ENCODE results near the gene SH3GL2.

SH3GL2 gene

DNA sequence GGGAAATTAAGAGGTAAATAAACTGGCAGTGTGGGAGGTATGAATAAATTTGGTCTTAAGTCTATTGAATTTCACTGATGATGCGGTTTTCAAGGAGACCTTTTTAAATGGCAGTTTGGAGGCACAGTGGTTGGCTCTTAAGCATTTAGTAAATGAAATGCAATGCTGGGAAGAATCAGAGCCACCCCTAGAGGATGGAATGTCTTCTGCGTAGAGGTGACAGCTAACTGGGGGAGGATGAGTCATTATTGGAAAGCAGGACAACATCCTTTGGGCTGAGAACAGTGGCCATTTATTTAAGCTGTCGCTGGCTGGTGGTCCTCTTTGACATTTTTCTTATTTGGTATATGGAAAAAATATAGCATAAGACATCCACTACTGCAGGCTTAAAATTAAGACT lies 163.2 kb downstream of the SH3GL2 start:
- Histone ChIP-seq H2AFZ (ENCODE audit: low read length) (no peak overlapping the region), H3K9ac (ENCODE audit: low read depth, low read length, poor library complexity, severe bottlenecking) (no peak overlapping the region), H3K79me2 (ENCODE audit: insufficient read depth, low read length) (no peaks in the 10 kb centered on the region), H4K20me1 (ENCODE audit: insufficient read depth, low read length, poor library complexity, severe bottlenecking) (no peaks in the 10 kb centered on the region), H3K9me2 (replicated peaks; ENCODE audit: low read depth, low read length) (no peaks in the 10 kb centered on the region), H3K36me3 (ENCODE audit: insufficient read depth, low read length) (no peaks in the 10 kb centered on the region), H3K4me1 (ENCODE audit: insufficient read depth, low read length, poor library complexity, severe bottlenecking) (no peaks in the 10 kb centered on the region), H3K9me3 (ENCODE audit: insufficient read depth, low read depth, low read length) (no peaks in the 10 kb centered on the region), H3K4me2 (ENCODE audit: low read depth, low read length, poor library complexity, severe bottlenecking) (no peak overlapping the region), H3K4me3 (ENCODE audit: low read length, poor library complexity, severe bottlenecking) (no peak overlapping the region), H3K27me3 (ENCODE audit: insufficient read depth, low read length, poor library complexity, severe bottlenecking) (no peaks in the 10 kb centered on the region), H3F3A (ENCODE audit: low read depth) (no peaks in the 10 kb centered on the region)
- TF ChIP-seq, protein P1, sequence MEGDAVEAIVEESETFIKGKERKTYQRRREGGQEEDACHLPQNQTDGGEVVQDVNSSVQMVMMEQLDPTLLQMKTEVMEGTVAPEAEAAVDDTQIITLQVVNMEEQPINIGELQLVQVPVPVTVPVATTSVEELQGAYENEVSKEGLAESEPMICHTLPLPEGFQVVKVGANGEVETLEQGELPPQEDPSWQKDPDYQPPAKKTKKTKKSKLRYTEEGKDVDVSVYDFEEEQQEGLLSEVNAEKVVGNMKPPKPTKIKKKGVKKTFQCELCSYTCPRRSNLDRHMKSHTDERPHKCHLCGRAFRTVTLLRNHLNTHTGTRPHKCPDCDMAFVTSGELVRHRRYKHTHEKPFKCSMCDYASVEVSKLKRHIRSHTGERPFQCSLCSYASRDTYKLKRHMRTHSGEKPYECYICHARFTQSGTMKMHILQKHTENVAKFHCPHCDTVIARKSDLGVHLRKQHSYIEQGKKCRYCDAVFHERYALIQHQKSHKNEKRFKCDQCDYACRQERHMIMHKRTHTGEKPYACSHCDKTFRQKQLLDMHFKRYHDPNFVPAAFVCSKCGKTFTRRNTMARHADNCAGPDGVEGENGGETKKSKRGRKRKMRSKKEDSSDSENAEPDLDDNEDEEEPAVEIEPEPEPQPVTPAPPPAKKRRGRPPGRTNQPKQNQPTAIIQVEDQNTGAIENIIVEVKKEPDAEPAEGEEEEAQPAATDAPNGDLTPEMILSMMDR (conservative IDR thresholded peaks at IDR 0.05; ENCODE audit: low read length) = no peak
- TF ChIP-seq EZH2phosphoT487 (IDR thresholded peaks at IDR 0.05; ENCODE audit: borderline replicate concordance) = no peak

DNA sequence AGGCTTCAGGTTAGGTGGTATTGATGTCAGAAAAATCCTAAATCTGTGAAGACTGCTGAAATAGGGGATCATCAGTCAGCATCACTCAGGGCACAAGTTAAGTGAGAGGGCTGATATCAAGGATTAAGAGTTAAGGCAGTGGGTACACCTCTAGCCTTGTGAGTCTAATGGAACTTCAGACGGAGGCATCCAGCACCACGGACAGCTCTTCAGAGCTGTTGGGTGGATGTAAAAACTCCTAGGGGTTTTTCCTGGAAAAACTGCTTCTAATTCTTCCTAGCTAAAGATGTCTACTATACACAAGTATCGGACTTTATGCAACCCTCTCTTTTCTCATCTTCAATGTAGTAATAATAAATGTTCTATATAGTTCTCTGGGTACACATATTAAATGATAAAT lies 165.9 kb downstream of the SH3GL2 start:
- H3K79me2 ChIP-seq (ENCODE audit: insufficient read depth, low read length) = no peaks in the 10 kb centered on the region
- no peaks in the 10 kb centered on the region for H3K4me1 ChIP-seq (ENCODE audit: insufficient read depth, low read length, poor library complexity, severe bottlenecking)
- H3K9me3 ChIP-seq (ENCODE audit: insufficient read depth, low read depth, low read length) = no peaks in the 10 kb centered on the region
- no peaks in the 10 kb centered on the region for H4K20me1 ChIP-seq (ENCODE audit: insufficient read depth, low read length, poor library complexity, severe bottlenecking)
- TF ChIP-seq, protein P1 (conservative IDR thresholded peaks at IDR 0.05; ENCODE audit: low read length) = no peak
- TF ChIP-seq EZH2phosphoT487 (IDR thresholded peaks at IDR 0.05; ENCODE audit: borderline replicate concordance) = no peak
- no peaks in the 10 kb centered on the region for H3K9me2 ChIP-seq (replicated peaks; ENCODE audit: low read depth, low read length)
- no peak overlapping the region for H3K4me2 ChIP-seq (ENCODE audit: low read depth, low read length, poor library complexity, severe bottlenecking)
- H3K9ac ChIP-seq (ENCODE audit: low read depth, low read length, poor library complexity, severe bottlenecking) = no peak overlapping the region
- no peak overlapping the region for H3K4me3 ChIP-seq (ENCODE audit: low read length, poor library complexity, severe bottlenecking)
- no peak overlapping the region for H2AFZ ChIP-seq (ENCODE audit: low read length)
- H3K36me3 ChIP-seq (ENCODE audit: insufficient read depth, low read length) = no peaks in the 10 kb centered on the region
- no peaks in the 10 kb centered on the region for H3F3A ChIP-seq (ENCODE audit: low read depth)
- no peaks in the 10 kb centered on the region for H3K27me3 ChIP-seq (ENCODE audit: insufficient read depth, low read length, poor library complexity, severe bottlenecking)

DNA sequence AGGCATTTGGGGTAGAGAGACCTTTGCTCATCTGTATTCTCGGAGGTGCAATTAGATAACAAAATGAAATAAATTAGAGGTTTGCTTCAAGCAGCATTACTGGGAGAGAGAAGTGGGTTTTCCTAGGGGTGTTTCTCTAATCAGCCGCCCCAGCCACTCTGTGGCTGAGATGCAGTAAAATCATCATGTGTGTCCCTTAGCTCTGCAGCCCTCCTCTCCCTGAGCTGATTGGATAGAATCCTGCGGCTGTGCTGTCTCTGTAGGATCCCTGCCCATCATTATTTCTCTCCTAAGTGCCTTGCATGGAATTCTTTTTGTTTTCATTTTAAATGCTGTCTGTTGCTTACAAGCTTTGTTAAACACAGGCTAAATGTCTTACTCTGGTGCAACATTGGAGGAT lies 171.4 kb downstream of the SH3GL2 start:
- Histone ChIP-seq H2AFZ (ENCODE audit: low read length) (no peak overlapping the region), H3K36me3 (ENCODE audit: insufficient read depth, low read length) (no peaks in the 10 kb centered on the region), H3K9ac (ENCODE audit: low read depth, low read length, poor library complexity, severe bottlenecking) (no peak overlapping the region), H3K4me2 (ENCODE audit: low read depth, low read length, poor library complexity, severe bottlenecking) (no peak overlapping the region), H3K27me3 (ENCODE audit: insufficient read depth, low read length, poor library complexity, severe bottlenecking) (no peaks in the 10 kb centered on the region), H3K79me2 (ENCODE audit: insufficient read depth, low read length) (no peaks in the 10 kb centered on the region), H3K9me3 (ENCODE audit: insufficient read depth, low read depth, low read length) (no peaks in the 10 kb centered on the region), H3K9me2 (replicated peaks; ENCODE audit: low read depth, low read length) (no peaks in the 10 kb centered on the region), H3K4me1 (ENCODE audit: insufficient read depth, low read length, poor library complexity, severe bottlenecking) (no peaks in the 10 kb centered on the region), H3K4me3 (ENCODE audit: low read length, poor library complexity, severe bottlenecking) (no peak overlapping the region), H4K20me1 (ENCODE audit: insufficient read depth, low read length, poor library complexity, severe bottlenecking) (no peaks in the 10 kb centered on the region), H3F3A (ENCODE audit: low read depth) (no peaks in the 10 kb centered on the region)
- TF ChIP-seq, protein P1 (conservative IDR thresholded peaks at IDR 0.05; ENCODE audit: low read length) = no peak
- TF ChIP-seq EZH2phosphoT487 (IDR thresholded peaks at IDR 0.05; ENCODE audit: borderline replicate concordance) = no peak
